K562 (cell line): Measurements from ENCODE around the gene PPFIBP2. TPM values are rescaled to one million over a fixed set of nuclear protein-coding genes. Genes with fewer than 3 reads are reported as not detected.

ENCODE experiments used
- BMI1 ChIP-seq: fragments of 150-350 bp; IDR thresholded peaks from 2 replicates; pipeline ENCODE4 v1.6.1; 2014; ENCODE audit warnings: low read length
- DMBX1 ChIP-seq: fragments of 250-450 bp; sonication (Bioruptor Pico); IDR thresholded peaks from 2 replicates; pipeline ENCODE4 v1.8.0; 2022; ENCODE audit warnings: inconsistent platforms, mild to moderate bottlenecking, moderate library complexity, borderline replicate concordance
- EZH2 ChIP-seq: IDR thresholded peaks from 2 replicates; pipeline ENCODE4 v1.6.1; 2012; ENCODE audit warnings: low read depth, mild to moderate bottlenecking, inconsistent platforms, low read length, borderline replicate concordance
- HNRNPH1 ChIP-seq: fragments of 200-400 bp; formaldehyde crosslinking; optimal IDR thresholded peaks from 2 replicates; pipeline ENCODE3; 2017; ENCODE audit warnings: low read depth, mild to moderate bottlenecking, low read length, moderate library complexity
- LARP7 ChIP-seq: fragments of 450-650 bp; IDR thresholded peaks from 2 replicates; pipeline ENCODE4 v1.6.1; 2016
- REST ChIP-seq, 2 experiments: fragments of 450-650 bp; formaldehyde crosslinking in 1 of 2; IDR thresholded peaks; 2 replicates each; pipeline versions ENCODE4 v1.4.0 to v1.6.1; 2014 to 2020; ENCODE audit warnings: mild to moderate bottlenecking in 2 of 2, borderline replicate concordance in 1 of 2, low read depth in 1 of 2
- SMAD3 ChIP-seq: fragments of 450-650 bp; formaldehyde crosslinking; conservative IDR thresholded peaks from 2 replicates; pipeline ENCODE4 v1.4.0; 2020; ENCODE audit warnings: mild to moderate bottlenecking
- ZNF76 ChIP-seq: fragments of 250-450 bp; sonication (Bioruptor Pico); IDR thresholded peaks from 2 replicates; pipeline ENCODE4 v1.4.0; 2020; ENCODE audit warnings: mild to moderate bottlenecking, moderate library complexity, borderline replicate concordance
- polyA plus RNA-seq, 8 experiments: library from polyadenylated mRNA; depleted of rRNA in 4 of 8; stranded (reverse) in 5 of 8; unstranded in 3 of 8; fragments of >200 nt; fragmentation: Nextera tagmentation in 2 of 8; fragmentation: Illumina TruSeq in 1 of 8; extraction: Ambion mirVana in 2 of 8; extraction: Trizol in 1 of 8; gene quantifications; 2 replicates each; pipeline versions ENCODE4 v1.2.1 to v1.2.3, GENCODE V29; 2011 to 2014; ENCODE audit warnings: inconsistent platforms in 1 of 8, missing spikeins in 1 of 8
- total RNA-seq, 7 experiments: library from RNA; depleted of rRNA in 6 of 7; stranded (reverse); fragments of >200 nt in 6 of 7; fragmentation: Illumina TruSeq in 2 of 7; extraction: Trizol in 2 of 7; gene quantifications; 2 replicates each; pipeline versions ENCODE4 v1.2.1 to v1.2.3, GENCODE V29; 2011 to 2021; ENCODE audit warnings: low replicate concordance in 1 of 7
- TF ChIP-seq, protein P1 (sequence below): fragments of 450-650 bp; IDR thresholded peaks from 2 replicates; pipeline ENCODE4 v1.6.1; 2018; ENCODE audit not compliant: partially characterized antibody
- TF ChIP-seq, protein P2 (sequence below): fragments of 200-800 bp; sonication (Bioruptor generic); IDR thresholded peaks from 2 replicates; pipeline ENCODE4 v1.6.1; 2017; ENCODE audit warnings: missing genetic modification characterization, missing compliant biosample characterization
- TF ChIP-seq, protein P3 (sequence below): fragments of 450-650 bp; formaldehyde crosslinking; IDR thresholded peaks from 2 replicates; pipeline ENCODE4 v1.4.0; 2020; ENCODE audit warnings: mild to moderate bottlenecking, mixed read lengths

The PPFIBP2 gene
- total and polyA plus RNA-seq, 9 of the 15 experiments (the other 6 are each of a cell fraction or from before 2014, with no cell fraction given): 0.18 to 3.4 (median 1.2) TPM

DNA sequence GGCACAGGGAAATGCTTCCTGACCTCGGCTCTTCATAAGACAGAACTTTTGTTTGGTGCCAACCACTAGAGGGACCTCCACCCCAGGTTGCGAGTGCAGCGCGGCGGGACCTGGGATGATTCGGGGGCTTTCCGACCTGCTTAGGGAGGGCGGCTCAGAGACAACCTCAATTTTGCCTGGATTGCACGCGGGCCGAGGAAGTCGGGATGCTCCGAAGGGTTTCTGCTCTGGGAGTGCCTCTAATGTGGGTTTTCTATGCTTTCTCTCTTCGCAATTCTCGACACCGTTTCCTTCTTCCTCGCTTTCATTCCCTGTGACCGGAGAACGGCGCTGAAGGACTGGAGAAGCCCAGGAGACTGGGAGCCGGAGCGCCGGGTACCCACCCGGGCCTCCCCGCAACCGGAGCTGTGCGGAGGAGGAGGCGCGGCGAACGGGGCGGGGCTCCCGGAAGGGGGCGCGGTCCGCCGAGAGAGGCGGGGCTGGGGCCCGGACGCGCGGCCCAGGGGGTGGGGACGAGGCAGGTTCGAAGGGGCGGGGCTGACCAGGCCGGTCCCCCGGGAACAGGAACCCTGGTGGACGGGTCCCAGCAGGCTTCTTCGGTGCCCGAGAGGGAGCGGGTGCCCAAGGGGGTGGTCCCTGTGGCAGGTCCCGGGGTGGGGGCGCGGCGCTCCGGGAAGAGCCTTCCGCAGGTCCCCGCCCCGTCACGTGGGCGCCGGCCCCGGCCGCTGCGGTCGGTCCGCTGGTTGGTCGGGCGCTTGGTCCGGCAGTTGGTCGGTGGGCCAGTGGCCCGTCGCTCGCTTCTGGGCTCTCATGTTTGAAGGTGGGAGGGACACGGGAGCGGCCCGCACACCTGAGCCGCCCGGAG, at the start of gene PPFIBP2 (continued):
- TF ChIP-seq, protein P1, sequence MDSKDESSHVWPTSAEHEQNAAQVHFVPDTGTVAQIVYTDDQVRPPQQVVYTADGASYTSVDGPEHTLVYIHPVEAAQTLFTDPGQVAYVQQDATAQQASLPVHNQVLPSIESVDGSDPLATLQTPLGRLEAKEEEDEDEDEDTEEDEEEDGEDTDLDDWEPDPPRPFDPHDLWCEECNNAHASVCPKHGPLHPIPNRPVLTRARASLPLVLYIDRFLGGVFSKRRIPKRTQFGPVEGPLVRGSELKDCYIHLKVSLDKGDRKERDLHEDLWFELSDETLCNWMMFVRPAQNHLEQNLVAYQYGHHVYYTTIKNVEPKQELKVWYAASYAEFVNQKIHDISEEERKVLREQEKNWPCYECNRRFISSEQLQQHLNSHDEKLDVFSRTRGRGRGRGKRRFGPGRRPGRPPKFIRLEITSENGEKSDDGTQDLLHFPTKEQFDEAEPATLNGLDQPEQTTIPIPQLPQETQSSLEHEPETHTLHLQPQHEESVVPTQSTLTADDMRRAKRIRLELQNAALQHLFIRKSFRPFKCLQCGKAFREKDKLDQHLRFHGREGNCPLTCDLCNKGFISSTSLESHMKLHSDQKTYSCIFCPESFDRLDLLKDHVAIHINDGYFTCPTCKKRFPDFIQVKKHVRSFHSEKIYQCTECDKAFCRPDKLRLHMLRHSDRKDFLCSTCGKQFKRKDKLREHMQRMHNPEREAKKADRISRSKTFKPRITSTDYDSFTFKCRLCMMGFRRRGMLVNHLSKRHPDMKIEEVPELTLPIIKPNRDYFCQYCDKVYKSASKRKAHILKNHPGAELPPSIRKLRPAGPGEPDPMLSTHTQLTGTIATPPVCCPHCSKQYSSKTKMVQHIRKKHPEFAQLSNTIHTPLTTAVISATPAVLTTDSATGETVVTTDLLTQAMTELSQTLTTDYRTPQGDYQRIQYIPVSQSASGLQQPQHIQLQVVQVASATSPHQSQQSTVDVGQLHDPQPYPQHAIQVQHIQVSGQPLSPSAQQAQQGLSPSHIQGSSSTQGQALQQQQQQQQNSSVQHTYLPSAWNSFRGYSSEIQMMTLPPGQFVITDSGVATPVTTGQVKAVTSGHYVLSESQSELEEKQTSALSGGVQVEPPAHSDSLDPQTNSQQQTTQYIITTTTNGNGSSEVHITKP: no peak
- peak; percentile 58 for TF ChIP-seq REST (IDR thresholded peaks at IDR 0.05; ENCODE audit: borderline replicate concordance)
- TF ChIP-seq REST (CRISPR knock-in tag; IDR thresholded peaks at IDR 0.05; ENCODE audit: low read depth): no peak
- no peak for TF ChIP-seq ZNF76
- TF ChIP-seq SMAD3 (CRISPR knock-in tag): no peak
- TF ChIP-seq DMBX1: no peak
- TF ChIP-seq EZH2: no peak
- TF ChIP-seq, protein P2, sequence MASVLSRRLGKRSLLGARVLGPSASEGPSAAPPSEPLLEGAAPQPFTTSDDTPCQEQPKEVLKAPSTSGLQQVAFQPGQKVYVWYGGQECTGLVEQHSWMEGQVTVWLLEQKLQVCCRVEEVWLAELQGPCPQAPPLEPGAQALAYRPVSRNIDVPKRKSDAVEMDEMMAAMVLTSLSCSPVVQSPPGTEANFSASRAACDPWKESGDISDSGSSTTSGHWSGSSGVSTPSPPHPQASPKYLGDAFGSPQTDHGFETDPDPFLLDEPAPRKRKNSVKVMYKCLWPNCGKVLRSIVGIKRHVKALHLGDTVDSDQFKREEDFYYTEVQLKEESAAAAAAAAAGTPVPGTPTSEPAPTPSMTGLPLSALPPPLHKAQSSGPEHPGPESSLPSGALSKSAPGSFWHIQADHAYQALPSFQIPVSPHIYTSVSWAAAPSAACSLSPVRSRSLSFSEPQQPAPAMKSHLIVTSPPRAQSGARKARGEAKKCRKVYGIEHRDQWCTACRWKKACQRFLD: no peak
- TF ChIP-seq HNRNPH1: no peak
- TF ChIP-seq, protein P3, sequence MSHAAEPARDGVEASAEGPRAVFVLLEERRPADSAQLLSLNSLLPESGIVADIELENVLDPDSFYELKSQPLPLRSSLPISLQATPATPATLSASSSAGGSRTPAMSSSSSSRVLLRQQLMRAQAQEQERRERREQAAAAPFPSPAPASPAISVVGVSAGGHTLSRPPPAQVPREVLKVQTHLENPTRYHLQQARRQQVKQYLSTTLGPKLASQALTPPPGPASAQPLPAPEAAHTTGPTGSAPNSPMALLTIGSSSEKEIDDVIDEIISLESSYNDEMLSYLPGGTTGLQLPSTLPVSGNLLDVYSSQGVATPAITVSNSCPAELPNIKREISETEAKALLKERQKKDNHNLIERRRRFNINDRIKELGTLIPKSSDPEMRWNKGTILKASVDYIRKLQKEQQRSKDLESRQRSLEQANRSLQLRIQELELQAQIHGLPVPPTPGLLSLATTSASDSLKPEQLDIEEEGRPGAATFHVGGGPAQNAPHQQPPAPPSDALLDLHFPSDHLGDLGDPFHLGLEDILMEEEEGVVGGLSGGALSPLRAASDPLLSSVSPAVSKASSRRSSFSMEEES (CRISPR knock-in tag): peak; percentile 44
- TF ChIP-seq BMI1: no peak
- TF ChIP-seq LARP7: no peak
